GM12892 (cell line): ENCODE results near the gene PPP2R5C.

ENCODE experiments used
- POLR2A ChIP-seq: IDR thresholded peaks from 2 replicates; pipeline ENCODE4 v1.6.1; 2011; ENCODE audit warnings: low read depth, low read length, control low read depth
- POLR2AphosphoS5 ChIP-seq: IDR thresholded peaks from 2 replicates; pipeline ENCODE4 v1.6.1; 2011; ENCODE audit warnings: low read depth, low read length, control low read depth

GRCh38 chr14:101715210-101716076 lies 46.1 kb upstream of the PPP2R5C start:
- TF ChIP-seq POLR2A (no peak), POLR2AphosphoS5 (no peak)
